ENCODE results near the gene TMEM164. TPM values are rescaled to one million over a fixed set of nuclear protein-coding genes. Genes with fewer than 3 reads are reported as not detected.

Gene TMEM164
- polyA plus RNA-seq, 3 donors, result 37.9 to 42.5 (median 40.5) TPM

DNA sequence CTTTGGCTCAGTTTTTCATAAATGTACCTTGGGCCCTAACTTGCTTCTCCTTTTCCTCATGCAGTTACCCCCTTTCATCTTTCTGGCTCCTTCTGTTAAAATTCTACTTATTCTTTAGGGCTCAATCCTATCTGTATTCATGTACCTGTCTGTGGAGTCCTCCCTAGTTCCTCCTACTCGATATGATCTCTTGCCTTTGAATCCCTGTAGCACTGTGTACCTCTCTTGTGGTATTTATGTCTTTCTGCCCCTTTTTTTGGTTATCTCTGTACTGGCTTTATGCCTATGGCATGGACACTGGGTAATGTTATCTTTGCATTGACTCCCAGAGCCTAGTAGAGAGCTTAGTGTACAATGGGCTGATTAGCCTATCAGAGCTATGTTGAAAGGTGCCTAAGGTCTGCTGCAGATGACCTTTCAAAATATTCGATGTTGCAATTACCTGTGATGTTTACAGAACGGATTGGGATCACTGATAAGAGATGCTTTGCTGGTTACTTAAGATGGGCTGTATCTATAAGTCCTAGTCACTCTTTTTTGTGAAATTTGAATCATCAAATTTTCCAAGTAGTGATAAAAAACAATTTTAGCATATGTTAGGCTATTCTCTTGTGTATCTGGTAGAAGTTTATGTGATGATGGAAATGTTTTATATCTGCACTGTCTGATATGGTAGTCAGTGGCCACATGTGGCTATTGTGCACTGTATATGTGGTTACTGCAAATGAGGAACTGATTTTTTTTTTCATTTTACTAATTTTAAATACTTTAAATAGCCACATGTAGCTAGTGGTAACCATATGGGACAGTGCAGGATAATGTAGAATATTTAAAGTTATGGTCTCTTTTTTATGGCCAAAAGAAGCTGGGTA, 33.5 kb downstream of the TMEM164 start:
- DNase-seq (ENCODE audit: low read depth in 3 of 3, low spot score in 2 of 3), result no peak

- no peak for DNase-seq (ENCODE audit: low read depth in 3 of 3, low spot score in 2 of 3)
Measured at GRCh38 chrX:110037178-110037577, 34.3 kb downstream of the TMEM164 start.

GRCh38 chrX:110038900-110039299, 36.0 kb downstream of the TMEM164 start:
- no peak for DNase-seq (ENCODE audit: low read depth in 3 of 3, low spot score in 2 of 3)

GRCh38 chrX:110041980-110042379, 39.1 kb downstream of the TMEM164 start:
- no peak for DNase-seq (ENCODE audit: low read depth in 3 of 3, low spot score in 2 of 3)

- DNase-seq (ENCODE audit: low read depth in 3 of 3, low spot score in 2 of 3), result no peak
Measured at GRCh38 chrX:110042496-110042895, 39.6 kb downstream of the TMEM164 start.

- DNase-seq (ENCODE audit: low read depth in 3 of 3, low spot score in 2 of 3), result no peak
Measured at GRCh38 chrX:110043506-110043905, 40.6 kb downstream of the TMEM164 start.

GRCh38 chrX:110044346-110045249, 41.7 kb downstream of the TMEM164 start:
- no peak for DNase-seq (ENCODE audit: low read depth in 3 of 3, low spot score in 2 of 3)

DNA sequence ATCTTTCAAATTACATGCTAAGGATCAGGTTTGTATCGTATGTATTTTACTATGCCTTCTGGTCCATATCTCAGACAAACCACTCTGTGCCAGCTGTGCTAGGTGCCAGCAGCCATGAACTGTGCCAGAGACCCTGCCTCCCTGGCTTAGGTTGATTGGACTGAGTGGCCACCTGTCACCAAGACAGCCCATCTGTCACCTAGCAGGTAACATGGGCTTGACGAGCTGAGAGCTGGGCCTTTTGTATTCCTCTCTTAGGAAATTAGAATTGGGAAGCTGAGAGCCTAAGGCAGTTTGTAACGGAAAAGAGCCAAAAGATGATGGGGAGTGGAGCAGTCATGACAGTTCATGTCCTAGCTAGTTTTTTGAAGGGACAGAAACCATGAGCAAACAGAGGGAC, 42.5 kb downstream of the TMEM164 start:
- no peak for DNase-seq (ENCODE audit: low read depth in 3 of 3, low spot score in 2 of 3)

DNA sequence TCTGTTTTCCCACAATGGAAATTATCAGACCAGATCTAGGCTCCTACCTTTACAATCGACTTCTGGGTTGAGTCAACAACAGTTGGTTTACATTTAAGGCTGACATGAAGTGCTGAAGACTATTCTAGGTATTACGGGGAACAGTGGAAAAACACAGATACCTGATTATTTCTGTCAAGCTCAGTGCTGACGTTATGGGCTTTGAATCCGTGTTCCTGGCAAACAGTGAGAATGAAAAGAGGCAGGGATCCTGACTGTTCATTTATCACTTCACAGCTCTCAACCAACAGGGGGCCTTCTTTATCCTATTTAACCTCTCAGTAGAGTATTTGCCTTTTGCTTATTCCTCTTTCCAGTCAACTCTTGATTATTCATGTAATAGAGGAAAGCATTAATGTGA, 43.1 kb downstream of the TMEM164 start:
- DNase-seq (ENCODE audit: low read depth in 3 of 3, low spot score in 2 of 3), result no peak

DNA sequence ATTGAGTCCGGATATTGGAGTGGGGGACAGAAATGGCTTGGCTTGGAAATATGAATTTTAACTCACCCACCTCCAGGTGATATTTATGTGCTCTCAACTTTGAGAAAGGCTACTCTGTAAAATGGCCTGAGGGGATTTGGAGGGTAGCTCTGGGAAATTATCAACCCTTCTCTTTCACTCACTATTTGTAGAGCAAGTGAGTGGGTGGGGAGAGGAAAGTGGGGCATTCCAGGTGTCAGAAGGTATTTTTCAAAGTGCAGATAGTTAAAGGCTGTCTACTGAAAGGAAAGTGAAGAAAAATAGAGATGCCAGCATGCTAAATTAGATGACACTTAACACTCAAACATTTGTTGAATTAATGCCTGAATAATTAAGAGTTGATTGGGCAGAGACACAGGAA, 44.1 kb downstream of the TMEM164 start:
- DNase-seq (ENCODE audit: low read depth in 3 of 3, low spot score in 2 of 3), result no peak

DNA sequence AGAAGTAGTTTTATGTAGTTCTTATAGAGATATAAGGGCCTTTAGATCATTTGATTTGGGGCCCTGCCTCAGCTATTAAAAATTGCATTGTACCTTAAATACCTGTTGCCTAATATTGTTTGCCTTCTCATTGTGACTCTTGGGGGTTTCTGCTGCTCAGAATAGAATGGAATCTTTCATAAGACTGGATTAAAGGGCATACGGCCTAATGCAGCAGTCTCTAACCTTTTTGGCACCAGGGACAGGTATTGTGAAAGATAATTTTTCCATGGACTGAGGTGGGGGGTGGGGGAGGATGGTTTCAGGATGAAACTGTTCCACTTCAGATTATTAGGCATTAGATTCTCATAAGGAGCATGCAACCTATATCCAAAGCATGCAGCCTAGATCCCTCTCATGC, 46.2 kb downstream of the TMEM164 start:
- no peak for DNase-seq (ENCODE audit: low read depth in 3 of 3, low spot score in 2 of 3)

DNA sequence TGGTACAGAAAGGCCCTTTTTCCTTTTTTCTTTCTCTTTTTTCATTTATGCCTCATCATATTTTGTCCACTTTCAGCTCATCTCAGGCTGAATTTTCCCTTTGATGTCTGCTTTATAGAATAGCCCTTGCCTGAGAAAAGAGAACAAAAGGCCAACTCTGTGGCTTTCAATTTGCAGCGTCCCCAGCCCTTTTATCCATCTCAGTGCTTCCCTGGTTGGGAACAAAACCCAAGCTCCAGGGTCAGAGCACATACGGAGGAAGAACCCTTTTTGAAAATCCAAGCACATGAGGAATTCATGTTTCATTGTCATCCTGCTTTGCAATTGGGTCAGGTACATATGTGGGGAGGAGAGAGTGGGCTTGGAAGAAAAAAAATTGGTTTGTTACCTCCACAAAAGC, 47.5 kb downstream of the TMEM164 start:
- DNase-seq (ENCODE audit: low read depth in 3 of 3, low spot score in 2 of 3), result no peak

DNA sequence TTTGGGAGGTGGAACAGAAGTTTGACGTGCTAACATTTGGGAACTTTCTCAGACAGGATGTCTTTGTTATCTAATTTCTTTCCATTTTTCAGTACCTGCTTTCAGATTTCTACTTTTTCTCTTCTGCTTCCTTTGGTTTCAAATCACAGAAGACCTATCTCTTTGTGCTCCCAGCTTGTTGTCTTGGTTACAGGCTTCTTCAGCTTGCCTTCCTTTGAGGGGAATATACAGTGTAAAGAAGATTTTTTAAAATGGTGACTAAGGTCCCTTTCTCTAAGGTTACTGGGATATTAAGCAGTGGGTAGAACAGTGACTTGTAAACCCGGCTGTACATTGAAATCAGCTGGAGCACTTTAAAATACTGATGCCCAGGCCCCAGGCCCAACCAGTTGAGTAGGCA, 48.0 kb downstream of the TMEM164 start:
- DNase-seq (ENCODE audit: low read depth in 3 of 3, low spot score in 2 of 3), result no peak

DNA sequence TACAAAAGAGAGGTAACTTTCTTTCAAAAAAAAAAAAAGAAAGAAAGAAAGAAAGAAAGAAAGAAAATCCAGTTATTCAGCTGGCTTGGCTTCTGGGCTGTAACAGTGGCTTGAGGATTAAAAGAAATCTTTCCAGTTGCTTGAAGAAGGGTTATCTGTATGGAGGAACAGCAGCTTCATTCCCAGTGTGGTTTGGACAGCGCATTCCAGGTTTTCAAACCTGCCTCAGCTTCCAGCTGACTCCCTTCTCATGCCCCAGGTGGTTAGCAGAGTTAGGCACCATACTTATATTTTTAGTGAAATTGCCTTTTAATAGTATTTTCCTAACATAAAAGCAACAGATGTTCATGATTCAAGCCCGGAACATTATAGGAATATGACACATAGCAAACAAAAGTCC, 48.6 kb downstream of the TMEM164 start:
- DNase-seq (ENCODE audit: low read depth in 3 of 3, low spot score in 2 of 3), result no peak

GRCh38 chrX:110052303-110052702, 49.4 kb downstream of the TMEM164 start:
- no peak for DNase-seq (ENCODE audit: low read depth in 3 of 3, low spot score in 2 of 3)

GRCh38 chrX:110053453-110053852, 50.5 kb downstream of the TMEM164 start:
- no peak for DNase-seq (ENCODE audit: low read depth in 3 of 3, low spot score in 2 of 3)

DNA sequence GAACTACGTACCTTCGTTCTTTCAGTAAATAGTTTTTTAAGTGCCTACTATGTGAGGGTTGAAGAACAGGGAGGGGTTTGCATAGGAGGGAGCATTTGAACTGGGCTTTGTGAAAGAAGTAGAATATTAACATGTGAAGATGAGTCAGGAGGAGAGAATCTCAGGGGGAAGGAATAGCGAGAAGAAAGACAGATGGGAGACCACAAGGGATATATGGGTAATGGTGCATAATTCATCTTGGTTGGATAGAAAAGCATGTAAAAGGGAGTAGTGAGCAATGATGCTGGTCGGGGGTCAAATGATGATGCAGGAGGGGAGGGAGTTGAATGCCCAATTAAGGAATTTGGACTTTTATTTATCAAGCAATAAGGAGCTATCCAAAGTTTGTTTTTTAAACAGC, 52.7 kb downstream of the TMEM164 start:
- no peak for DNase-seq (ENCODE audit: low read depth in 3 of 3, low spot score in 2 of 3)

GRCh38 chrX:110056419-110056818, 53.5 kb downstream of the TMEM164 start:
- no peak for DNase-seq (ENCODE audit: low read depth in 3 of 3, low spot score in 2 of 3)

GRCh38 chrX:110059410-110059809, 56.5 kb downstream of the TMEM164 start:
- no peak for DNase-seq (ENCODE audit: low read depth in 3 of 3, low spot score in 2 of 3)

GRCh38 chrX:110060317-110060716, 57.4 kb downstream of the TMEM164 start:
- no peak for DNase-seq (ENCODE audit: low read depth in 3 of 3, low spot score in 2 of 3)

DNA sequence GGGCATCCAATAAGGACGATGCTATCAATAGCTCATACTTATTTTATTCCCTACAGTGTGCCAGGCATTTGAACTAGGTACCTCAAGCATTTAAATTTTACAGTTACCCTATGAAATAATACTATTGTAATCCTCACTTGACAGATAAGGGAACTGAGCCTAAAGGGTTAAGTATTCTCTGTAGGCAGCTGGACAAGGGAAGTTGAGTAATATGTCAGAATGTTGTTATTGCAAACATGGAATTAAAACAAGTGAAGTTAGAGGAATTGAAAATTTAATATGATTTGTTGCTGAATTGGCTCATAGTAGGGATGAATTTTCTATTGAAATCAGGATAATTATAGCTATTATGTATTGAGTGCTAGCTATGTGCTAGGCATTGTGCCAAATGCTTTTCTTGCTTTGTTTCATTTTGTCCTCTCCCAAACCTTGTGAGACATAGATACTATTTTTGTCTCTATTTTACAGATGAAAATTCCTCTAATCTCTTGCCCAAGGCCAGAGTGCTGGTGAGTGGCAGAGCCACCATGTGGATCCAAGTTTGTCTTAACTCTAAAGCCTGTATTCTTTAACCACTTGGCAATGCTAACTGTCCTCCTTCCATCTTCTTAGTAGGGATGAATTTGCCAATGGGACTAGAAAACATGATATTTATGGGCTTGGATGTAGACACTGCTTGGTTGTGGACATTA, 58.1 kb downstream of the TMEM164 start:
- DNase-seq (ENCODE audit: low read depth in 3 of 3, low spot score in 2 of 3), result no peak

Data from right renal cortex interstitium (tissue), 3 donors.